HFF-Myc (cell line): ENCODE results near the gene PRR3.

ENCODE experiments used
- DNase-seq: peaks from one replicate; pipeline ENCODE4 v3.0.0-alpha.2; 2011; ENCODE audit warnings: low read depth; ENCODE audit errors: extremely low read depth
- H3K4me3 ChIP-seq: replicated peaks from 2 replicates; pipeline ENCODE4 v1.5.1; 2011; ENCODE audit warnings: low read depth, mild to moderate bottlenecking, control low read depth, low read length
- CTCF ChIP-seq: IDR thresholded peaks from 2 replicates; pipeline ENCODE4 v1.5.1; 2012; ENCODE audit warnings: mild to moderate bottlenecking, low read depth, low read length, control low read depth; ENCODE audit errors: missing control alignments

Gene PRR3

GRCh38 chr6:30555816-30556065, 1.4 kb upstream of the PRR3 start:
- no peak for DNase-seq
- no peak for TF ChIP-seq CTCF

GRCh38 chr6:30556066-30556905, 809 bp upstream of the PRR3 start, which contains the start of gene GNL1:
Gene GNL1, minus strand, starts transcription at chr6:30556489. Its CDS starts 286 bp downstream, at chr6:30556203.
- peak within 1 kb of the TSS; percentile 96 for H3K4me3 ChIP-seq
- no peak for TF ChIP-seq CTCF
- DNase-seq: no peak

More at GRCh38 chr6:30555816-30556065, 1.4 kb upstream of the PRR3 start:
- H3K4me3 ChIP-seq: peak overlapping the region; percentile 96

DNA sequence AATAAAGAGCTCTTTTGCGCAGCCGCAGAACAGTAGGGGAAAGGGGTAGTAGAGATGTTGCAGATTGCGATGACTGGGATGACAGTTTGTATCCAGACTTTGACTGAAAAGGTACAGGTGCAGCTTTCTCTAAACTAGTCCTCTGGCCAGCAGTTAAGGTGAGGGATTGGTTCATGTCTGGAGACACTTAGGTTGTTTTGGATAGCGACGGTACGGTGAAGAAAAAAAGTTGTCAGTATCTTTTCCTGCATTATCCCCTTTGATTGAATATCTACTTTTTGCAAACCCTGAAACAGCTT, 537 bp downstream of the PRR3 start:
- peak overlapping the region; percentile 96 for H3K4me3 ChIP-seq
- DNase-seq: no peak

DNA sequence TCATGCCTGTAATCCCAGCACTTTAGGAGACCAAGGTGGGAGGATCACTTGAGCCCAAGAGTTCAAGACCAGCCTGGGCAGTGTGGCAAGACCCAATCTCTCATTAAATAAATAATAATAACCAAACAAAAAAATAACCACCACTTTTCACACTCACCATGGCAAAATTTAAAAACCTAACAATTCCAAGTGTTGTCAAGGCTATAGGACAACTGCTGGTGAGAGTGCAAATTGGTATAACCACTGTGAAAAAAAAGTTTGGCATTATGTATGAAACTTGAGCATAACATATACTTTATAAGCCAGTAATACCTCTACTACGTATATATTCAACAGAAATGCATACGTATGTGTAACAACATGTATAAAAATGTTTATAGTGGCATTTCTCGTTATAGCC, 3.8 kb downstream of the PRR3 start:
- no peak for DNase-seq
- no peak for TF ChIP-seq CTCF
- no peak overlapping the region for H3K4me3 ChIP-seq

More for the DNA sequence above, 537 bp downstream of the PRR3 start:
- no peak for TF ChIP-seq CTCF

DNA sequence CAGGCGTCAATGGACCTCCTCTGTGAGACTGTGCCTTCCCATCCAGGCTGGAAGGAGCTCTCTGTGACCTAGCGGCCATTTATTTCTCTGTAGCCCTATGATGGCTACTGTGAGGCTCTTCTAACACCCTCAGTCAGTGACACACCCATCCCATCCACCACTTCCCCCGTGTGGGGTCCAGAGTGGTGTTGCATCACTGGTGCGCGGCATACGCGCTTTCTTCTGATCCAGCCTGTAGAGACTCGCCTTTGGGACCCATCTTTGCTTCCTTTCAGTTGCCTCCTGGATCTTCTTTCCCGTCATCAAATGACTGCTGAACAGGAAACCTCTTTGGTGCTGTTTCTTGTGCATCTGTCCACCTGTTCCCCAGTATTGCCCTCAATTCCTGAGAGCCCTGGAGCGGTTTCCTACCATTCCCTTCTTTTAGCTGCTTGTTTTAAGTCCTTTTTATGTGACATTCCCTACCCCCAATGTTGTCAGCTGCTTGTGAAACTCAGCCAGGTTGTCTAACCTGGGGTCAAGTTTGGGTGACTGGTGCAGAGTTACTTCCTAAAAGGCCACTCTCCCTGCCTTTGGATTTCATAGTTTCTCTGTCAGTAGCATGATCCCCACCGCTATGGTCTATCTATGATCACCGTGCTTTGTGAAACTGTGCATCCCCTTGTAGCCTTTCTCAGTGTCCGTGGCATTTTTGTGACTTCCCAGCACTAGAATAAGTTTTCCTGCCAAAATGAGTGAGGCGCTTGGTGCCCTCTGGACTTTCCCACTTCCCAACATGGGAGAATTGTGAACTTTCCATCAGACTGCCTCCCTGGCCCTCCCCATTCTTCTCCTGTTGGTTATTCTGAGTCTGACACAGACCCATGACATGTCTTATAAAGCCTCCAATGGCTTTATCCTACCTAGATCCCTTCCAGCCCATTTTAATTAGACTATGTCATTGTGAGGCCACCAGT, 5.7 kb downstream of the PRR3 start:
- no peak for TF ChIP-seq CTCF
- no peak overlapping the region for H3K4me3 ChIP-seq
- DNase-seq: no peak

GRCh38 chr6:30564114-30564513, 7.0 kb downstream of the PRR3 start:
- no peak for TF ChIP-seq CTCF
- H3K4me3 ChIP-seq: no peak overlapping the region
- DNase-seq: no peak
